Heart left ventricle (tissue), 16 donors: ENCODE measurements around the gene PBX3. TPM values are rescaled to one million over a fixed set of nuclear protein-coding genes. Genes with fewer than 3 reads are reported as not detected.

Source experiments
- ATAC-seq, 4 donors: fragments of 200-7000 bp; cut with Tn5 transposase; one replicate each; pipeline ENCODE4 v1.9.1; 2020 to 2022; ENCODE audit warnings: moderate library complexity in 4 of 4, mild to moderate bottlenecking in 3 of 4, moderate number of reproducible peaks in 1 of 4
- DNase-seq, 5 donors: peaks; one replicate each; pipeline ENCODE4 v3.0.0-alpha.2; 2020
- H3K27ac ChIP-seq, 12 donors: fragments of 200-600 bp; sonication (generic) in 4 of 12; one replicate each; pipeline versions ENCODE4 v1.5.0 to v1.8.0; 2016 to 2022; ENCODE audit warnings: mild to moderate bottlenecking in 2 of 12
- H3K27me3 ChIP-seq, 9 donors: fragments of 200-600 bp; sonication (generic) in 2 of 9; one replicate each; pipeline versions ENCODE4 v1.5.1 to v1.8.0; 2016 to 2022; ENCODE audit warnings: mild to moderate bottlenecking in 3 of 9
- H3K36me3 ChIP-seq, 9 donors: fragments of 200-600 bp; sonication (generic) in 2 of 9; one replicate each; pipeline versions ENCODE4 v1.5.0 to v1.8.0; 2018 to 2022; ENCODE audit warnings: mild to moderate bottlenecking in 2 of 9
- H3K4me1 ChIP-seq, 12 donors: fragments of 200-600 bp; sonication (generic) in 4 of 12; one replicate each; pipeline versions ENCODE4 v1.5.0 to v1.8.0; 2016 to 2022; ENCODE audit warnings: mild to moderate bottlenecking in 3 of 12
- H3K4me3 ChIP-seq, 12 donors: fragments of 200-600 bp; sonication (generic) in 4 of 12; one replicate each; pipeline versions ENCODE4 v1.5.0 to v1.8.0; 2017 to 2022; ENCODE audit warnings: mild to moderate bottlenecking in 9 of 12, moderate library complexity in 4 of 12
- H3K9me3 ChIP-seq, 12 donors: fragments of 200-600 bp; sonication (generic) in 4 of 12; one replicate each; pipeline versions ENCODE4 v1.5.0 to v1.8.0; 2016 to 2022; ENCODE audit warnings: mild to moderate bottlenecking in 1 of 12
- CTCF ChIP-seq, 12 donors: fragments of 200-600 bp; sonication (generic) in 4 of 12; IDR thresholded peaks; one replicate each; pipeline versions ENCODE4 v1.5.0 to v1.8.0; 2018 to 2022; ENCODE audit warnings: antibody characterized with exemption in 12 of 12, mild to moderate bottlenecking in 5 of 12
- POLR2A ChIP-seq, 2 donors: fragments of 450-650 bp; IDR thresholded peaks; one replicate each; pipeline ENCODE4 v1.6.1; 2017; ENCODE audit warnings: antibody characterized with exemption in 2 of 2, mild to moderate bottlenecking in 2 of 2, moderate library complexity in 2 of 2
- WGBS, 4 donors: extraction: QIAGEN DNeasy Blood & Tissue Kit in 2 of 4; methylation state at CpG; one replicate each; pipeline versions ENCODE4 v1.1.5 to v1.1.7; 2013 to 2018; 5-methylcytosine and 5-hydroxymethylcytosine counted together
- intact Hi-C, 10 donors: fragments of 100-400 bp; cut with DNase I; formaldehyde crosslinking; loops; one replicate each; pipeline versions ENCODE4 v1.11.1 to v1.14.2; 2022
- polyA plus RNA-seq, 2 donors: library from polyadenylated mRNA; stranded (reverse); fragments of 200-250 nt; gene quantifications; one replicate each; pipeline ENCODE4 v1.2.3, GENCODE V29; 2013
- total RNA-seq, 9 donors: library from RNA; depleted of rRNA in 2 of 9; stranded (reverse); fragments of >200 nt in 2 of 9; fragmentation: NEBNext Ultra II Directional in 3 of 9; extraction: Animal tissue kit (Norgen Biotek cat#: 25700) in 3 of 9; gene quantifications; one replicate each; pipeline versions ENCODE4 v1.1.0 to v1.2.4, GENCODE V29; 2016 to 2023
- donor health status: ischemic (EF 13 %, LVEDD 7.1; RV severe dilation, severe dysfunction).
- donor health status: healthy with polysubstance abuse.
- donor health status: DM: no; HTN: yes; CAD: no.
- donor health status: DM: no; HTN: no; CAD: no.
- donor health status: ischemic (EF 25% LVEDD 6.9; RV normal size, moderate dysfunction).
- donor health status: ischemic (EF 25% LVEDD 5.7; RV mildly dilated, moderate dysfunction).
- donor health status: healthy.
- donor health status: DM: yes; HTN: yes; CAD: no.
- donor health status: ischemic (EF 35%, LVEDD 5.7; RV mildly dilated, moderate dysfunction).
- donor health status: nonischemic (EF 11% LVEDD 7.7; RV severe dilation, severe dysfunction).
- donor health status: DM: yes; HTN: yes; CAD: no.
- donor health status: PGD.
- donor health status: ischemic (EF 29% LVEDD 5.4; RV normal size, mild dysfunction).
- donor health status: nonischemic (EF 23%, LVEDD 6.1; RV moderate dilation, normal function).

The PBX3 gene
- total and polyA plus RNA-seq, 11 donors = 14.8 to 76.1 (median 53.4) TPM

GRCh38 chr9:125878164-125878631 lies 131.0 kb downstream of the PBX3 start:
- H3K4me1 ChIP-seq = peaks cover 0 to 14% (median 0%) of the 10 kb centered on the region in 12 donors
- H3K36me3 ChIP-seq = no peaks in the 10 kb centered on the region
- ATAC-seq (no peak), DNase-seq (no peak)
- H3K27me3 ChIP-seq = no peaks in the 10 kb centered on the region
- no peaks in the 10 kb centered on the region for H3K9me3 ChIP-seq
- no peak overlapping the region for H3K4me3 ChIP-seq
- WGBS, 4 donors = 67 to 94% (median 87%) methylated on average over 3 of the region's 3 CpGs
- intact Hi-C loops = no loop called here
- TF ChIP-seq CTCF (IDR thresholded peaks at IDR 0.05) (no peak), POLR2A (IDR thresholded peaks at IDR 0.05) (no peak)
- H3K27ac ChIP-seq = peak overlapping the region in 1 of 12 donors; percentile 27

GRCh38 chr9:125881042-125881441 lies 133.9 kb downstream of the PBX3 start:
- H3K27ac ChIP-seq = no peak overlapping the region

GRCh38 chr9:125883565-125884217 lies 136.5 kb downstream of the PBX3 start:
- intact Hi-C loops = loop anchor here in 1 of 10 donors (10.0 kb wide), 1 partner anchor 129 kb away; no protein-coding TSS in a partner anchor

More at GRCh38 chr9:125881042-125881441, 133.9 kb downstream of the PBX3 start:
- Histone ChIP-seq H3K36me3 (no peaks in the 10 kb centered on the region), H3K27me3 (no peaks in the 10 kb centered on the region), H3K4me3 (no peak overlapping the region), H3K4me1 (peaks cover 0 to 32% (median 4%) of the 10 kb centered on the region in 12 donors), H3K9me3 (no peaks in the 10 kb centered on the region)
- ATAC-seq = no peak
- intact Hi-C loops = loop anchor here in 1 of 10 donors (10.0 kb wide), 1 partner anchor 126 kb away; no protein-coding TSS in a partner anchor
- DNase-seq = no peak
- TF ChIP-seq CTCF (IDR thresholded peaks at IDR 0.05) = no peak
- TF ChIP-seq POLR2A (IDR thresholded peaks at IDR 0.05) = no peak

More at GRCh38 chr9:125883565-125884217, 136.5 kb downstream of the PBX3 start:
- TF ChIP-seq POLR2A (IDR thresholded peaks at IDR 0.05) (no peak), CTCF (IDR thresholded peaks at IDR 0.05) (no peak)
- Histone ChIP-seq H3K9me3 (no peaks in the 10 kb centered on the region), H3K36me3 (no peaks in the 10 kb centered on the region), H3K4me3 (no peak overlapping the region), H3K27ac (peak overlapping the region in 1 of 12 donors; percentile 43), H3K4me1 (peaks cover 0 to 52% (median 20%) of the 10 kb centered on the region in 12 donors), H3K27me3 (no peaks in the 10 kb centered on the region)
- no peak for DNase-seq
- no peak for ATAC-seq
- 66 to 69% (median 67%) methylated on average over 6 of the region's 6 CpGs for WGBS, 4 donors
